HEK293 (cell line): ENCODE results near the gene TMEM171.

Source experiments
- CTCF ChIP-seq: fragments of 450-650 bp; formaldehyde crosslinking; IDR thresholded peaks from 2 replicates; pipeline ENCODE4 v1.5.1; 2016; ENCODE audit warnings: missing biosample characterization, missing genetic modification characterization
- ELK4 ChIP-seq: IDR thresholded peaks from 2 replicates; pipeline ENCODE4 v1.6.1; 2011; ENCODE audit warnings: mild to moderate bottlenecking, low read depth, low read length, borderline replicate concordance
- HOXA7 ChIP-seq: sonication (generic); formaldehyde crosslinking; IDR thresholded peaks from 2 replicates; pipeline ENCODE4 v1.8.1; 2022; ENCODE audit warnings: missing genetic modification reagents, borderline replicate concordance
- PBX3 ChIP-seq: sonication (generic); formaldehyde crosslinking; IDR thresholded peaks from 2 replicates; pipeline ENCODE4 v1.8.1; 2022; ENCODE audit warnings: mild to moderate bottlenecking, moderate library complexity, missing genetic modification reagents
- RBAK ChIP-seq: fragments of 450-650 bp; formaldehyde crosslinking; IDR thresholded peaks from 2 replicates; pipeline ENCODE4 v1.5.1; 2016; ENCODE audit warnings: missing biosample characterization, missing genetic modification characterization
- SP2 ChIP-seq: fragments of 450-650 bp; formaldehyde crosslinking; IDR thresholded peaks from 2 replicates; pipeline ENCODE4 v1.5.1; 2016; ENCODE audit warnings: missing biosample characterization, missing genetic modification characterization
- YY1 ChIP-seq: fragments of 450-650 bp; formaldehyde crosslinking; IDR thresholded peaks from 2 replicates; pipeline ENCODE4 v1.5.1; 2018; ENCODE audit warnings: missing biosample characterization, missing genetic modification characterization
- ZNF223 ChIP-seq: fragments of 450-650 bp; formaldehyde crosslinking; IDR thresholded peaks from 2 replicates; pipeline ENCODE4 v1.5.1; 2016; ENCODE audit warnings: missing biosample characterization, missing genetic modification characterization
- ZNF280D ChIP-seq: fragments of 450-650 bp; formaldehyde crosslinking; IDR thresholded peaks from 2 replicates; pipeline ENCODE4 v1.5.1; 2016; ENCODE audit warnings: missing biosample characterization, missing genetic modification characterization
- ZNF449 ChIP-seq: fragments of 450-650 bp; formaldehyde crosslinking; IDR thresholded peaks from 2 replicates; pipeline ENCODE4 v1.5.1; 2017; ENCODE audit warnings: missing biosample characterization, mild to moderate bottlenecking, missing genetic modification characterization, moderate library complexity
- ZNF510 ChIP-seq: fragments of 450-650 bp; formaldehyde crosslinking; IDR thresholded peaks from 2 replicates; pipeline ENCODE4 v1.5.1; 2018; ENCODE audit warnings: mild to moderate bottlenecking, missing genetic modification characterization, missing biosample characterization; ENCODE audit not compliant: insufficient replicate concordance
- ZNF513 ChIP-seq: fragments of 450-650 bp; IDR thresholded peaks from 2 replicates; pipeline ENCODE4 v1.5.1; 2018; ENCODE audit warnings: missing biosample characterization, missing genetic modification characterization
- ZNF549 ChIP-seq: fragments of 450-650 bp; IDR thresholded peaks from 2 replicates; pipeline ENCODE4 v1.5.1; 2018; ENCODE audit warnings: missing biosample characterization, missing genetic modification characterization, mild to moderate bottlenecking, inconsistent platforms, moderate library complexity

- TF ChIP-seq CTCF (tag by site-specific recombination): no peak
- TF ChIP-seq ZNF223: no peak
- TF ChIP-seq ZNF513 (tag by site-specific recombination): no peak
- TF ChIP-seq SP2: no peak
- no peak for TF ChIP-seq ZNF510 (tag by site-specific recombination)
- no peak for TF ChIP-seq PBX3 (CRISPR knock-in tag)
- TF ChIP-seq HOXA7 (CRISPR knock-in tag): no peak
- TF ChIP-seq ZNF449: no peak
- no peak for TF ChIP-seq ZNF280D (tag by site-specific recombination)
- no peak for TF ChIP-seq YY1 (tag by site-specific recombination)
- TF ChIP-seq ZNF549 (tag by site-specific recombination): no peak
- no peak for TF ChIP-seq RBAK
- TF ChIP-seq ELK4: no peak
Measured at GRCh38 chr5:73130811-73131210, 10.4 kb downstream of the TMEM171 start.
